Measurements from ENCODE around the gene CD164. TPM values are rescaled to one million over a fixed set of nuclear protein-coding genes. Genes with fewer than 3 reads are reported as not detected.

The CD164 gene
- total and polyA plus RNA-seq, 2 of the 4 experiments (the other 2 are of a cell fraction), result 146 to 150 TPM

GRCh38 chr6:109320072-109320471 lies 62.2 kb downstream of the CD164 start:
- no peak for TF ChIP-seq CTCF (conservative IDR thresholded peaks at IDR 0.05; ENCODE audit: low read depth, low read length)
- no peak for TF ChIP-seq MAFK (IDR thresholded peaks at IDR 0.05; ENCODE audit: low read depth, low read length)
- no peak for TF ChIP-seq RAD21 (IDR thresholded peaks at IDR 0.05; ENCODE audit: low read length)
- no peak for TF ChIP-seq BHLHE40 (IDR thresholded peaks at IDR 0.05; ENCODE audit: low read depth, low read length)
- TF ChIP-seq MXI1 (IDR thresholded peaks at IDR 0.05; ENCODE audit: borderline replicate concordance, low read depth, low read length), result no peak
- TF ChIP-seq CEBPB (IDR thresholded peaks at IDR 0.05; ENCODE audit: low read depth, low read length), result no peak
- no peak for TF ChIP-seq RCOR1 (IDR thresholded peaks at IDR 0.05; ENCODE audit: insufficient replicate concordance, low read length)
- no peak for TF ChIP-seq NFE2L2 (IDR thresholded peaks at IDR 0.05; ENCODE audit: low read depth, low read length)
- TF ChIP-seq FOS (IDR thresholded peaks at IDR 0.05; ENCODE audit: low read depth, low read length), result no peak
- no peak for TF ChIP-seq SMC3 (IDR thresholded peaks at IDR 0.05; ENCODE audit: low read depth, low read length)
- TF ChIP-seq POLR2A (IDR thresholded peaks at IDR 0.05; ENCODE audit: low read depth, low read length), result no peak
- TF ChIP-seq MAZ (IDR thresholded peaks at IDR 0.05; ENCODE audit: borderline replicate concordance, low read depth, low read length), result no peak
- TF ChIP-seq CHD1 (IDR thresholded peaks at IDR 0.05; ENCODE audit: low read depth, low read length), result no peak
- no peak for TF ChIP-seq RFX5 (IDR thresholded peaks at IDR 0.05; ENCODE audit: low read depth, low read length)
- TF ChIP-seq USF2 (IDR thresholded peaks at IDR 0.05; ENCODE audit: low read depth, low read length), result no peak
- ATAC-seq (ENCODE audit: low read depth), result no peak
- H2BK5ac ChIP-seq (ENCODE audit: low read depth, low read length, poor library complexity, severe bottlenecking), result no peak overlapping the region

More at GRCh38 chr6:109320072-109320471, 62.2 kb downstream of the CD164 start:
- Histone ChIP-seq H2AK9ac (replicated peaks; ENCODE audit: low read depth, low read length, poor library complexity) (no peak overlapping the region), H4K91ac (ENCODE audit: insufficient read depth, low read depth, low read length) (no peak overlapping the region), H2AK5ac (ENCODE audit: low read depth, low read length) (no peak overlapping the region), H3K4me3 (ENCODE audit: insufficient read depth, low read depth, low read length) (no peak overlapping the region), H2AFZ (replicated peaks; ENCODE audit: low read length, poor library complexity) (no peak overlapping the region), H3K56ac (ENCODE audit: extremely low read depth, insufficient read depth, low read length) (no peak overlapping the region), H3K4ac (ENCODE audit: low read depth, low read length) (no peak overlapping the region), H4K8ac (ENCODE audit: low read depth in 2 of 2, low read length in 2 of 2) (no peak overlapping the region), H3K9ac (ENCODE audit: low read depth, low read length) (no peak overlapping the region), H3K36me3 (ENCODE audit: control insufficient read depth, insufficient read depth, low read length) (no peaks in the 10 kb centered on the region), H2BK15ac (ENCODE audit: low read depth, low read length) (no peak overlapping the region), H3K18ac (ENCODE audit: low read depth, low read length) (no peak overlapping the region), H3K9me3 (ENCODE audit: control insufficient read depth, insufficient read depth, low read length) (no peaks in the 10 kb centered on the region), H3K4me2 (ENCODE audit: low read depth, low read length) (no peak overlapping the region), H3K27me3 (ENCODE audit: control insufficient read depth, insufficient read depth, low read length) (peaks cover 4% of the 10 kb centered on the region), H4K5ac (ENCODE audit: low read depth, low read length) (no peak overlapping the region), H2BK120ac (ENCODE audit: low read depth, low read length) (no peak overlapping the region), H3K14ac (replicated peaks; ENCODE audit: low read depth, low read length) (no peak overlapping the region), H3K4me1 (ENCODE audit: control insufficient read depth, insufficient read depth, low read length) (no peaks in the 10 kb centered on the region), H2BK20ac (ENCODE audit: low read depth, low read length) (no peak overlapping the region), H3K27ac (ENCODE audit: insufficient read depth, low read length) (no peak overlapping the region), H3K9me1 (ENCODE audit: insufficient read depth, low read length) (no peaks in the 10 kb centered on the region), H3K79me1 (ENCODE audit: low read depth in 1 of 2, low read length in 2 of 2) (no peaks in the 10 kb centered on the region), H3K23ac (ENCODE audit: low read depth, low read length) (no peak overlapping the region), H4K20me1 (ENCODE audit: insufficient read depth, low read length) (no peaks in the 10 kb centered on the region)
- ChIA-PET CTCF (no interaction called here), POLR2A (ENCODE audit: unreplicated experiment) (no interaction called here)
- WGBS, 2 experiments (ENCODE audit: extremely low coverage in 2 of 2, insufficient read length in 1 of 2), result no CpG with 5 or more reads among the region's 2 CpGs
- no TSS peak for BruUV-seq (replicated peaks)
- no peak for DNase-seq
- intact Hi-C loops (cut with micrococcal nuclease) (no loop called here), in situ Hi-C loops (cut with MboI; ENCODE audit: low sequenced_read_pairs) (no loop called here), dilution Hi-C loops (cut with HindIII; ENCODE audit: low sequenced_read_pairs, unreplicated experiment) (no loop called here)
